SK-N-MC (cell line): ENCODE data around the gene GALNT9.

ENCODE experiments used
- DNase-seq: peaks from one replicate; pipeline ENCODE4 v3.0.0-alpha.2; 2011; ENCODE audit warnings: low read depth, low spot score
- H3K27ac ChIP-seq: fragments of 200-600 bp; sonication (generic); 2 replicates; pipeline ENCODE4 v1.5.1; 2016; ENCODE audit warnings: mixed run types
- H3K36me3 ChIP-seq: fragments of 200-600 bp; sonication (generic); 2 replicates; pipeline ENCODE4 v1.6.1; 2017; ENCODE audit warnings: antibody characterized with exemption, low read length, mixed read lengths; ENCODE audit not compliant: insufficient read depth
- H3K4me3 ChIP-seq: fragments of 200-600 bp; sonication (generic); 2 replicates; pipeline ENCODE4 v1.5.1; 2016
- H3K9ac ChIP-seq: fragments of 200-600 bp; sonication (generic); 2 replicates; pipeline ENCODE4 v1.8.0; 2017; ENCODE audit warnings: mixed run types, mixed read lengths; ENCODE audit not compliant: insufficient read length
- H3K9me3 ChIP-seq: fragments of 200-600 bp; sonication (generic); 2 replicates; pipeline ENCODE4 v1.6.1; 2017; ENCODE audit warnings: low read depth, mild to moderate bottlenecking, antibody characterized with exemption, low read length, moderate library complexity, mixed read lengths
- EZH2 ChIP-seq: fragments of 200-600 bp; sonication (generic); IDR thresholded peaks from one replicate; pipeline ENCODE4 v1.6.1; 2017; ENCODE audit warnings: antibody characterized with exemption
- FOXP2 ChIP-seq: optimal IDR thresholded peaks from 2 replicates; pipeline ENCODE3; 2011; ENCODE audit warnings: mild to moderate bottlenecking, moderate library complexity; ENCODE audit not compliant: insufficient read depth; ENCODE audit errors: extremely low read length, control extremely low read depth
- POLR2AphosphoS5 ChIP-seq: IDR thresholded peaks from 2 replicates; pipeline ENCODE4 v1.6.1; 2012; ENCODE audit warnings: mild to moderate bottlenecking, low read depth, low read length, borderline replicate concordance

The GALNT9 gene

GRCh38 chr12:132354982-132355680 lies 25.7 kb upstream of the GALNT9 start:
- Histone ChIP-seq H3K9ac (no peak overlapping the region), H3K4me3 (no peak overlapping the region), H3K27ac (no peak overlapping the region), H3K9me3 (no peaks in the 10 kb centered on the region), H3K36me3 (no peaks in the 10 kb centered on the region)
- TF ChIP-seq EZH2 (no peak), FOXP2 (no peak), POLR2AphosphoS5 (no peak)
- DNase-seq, result no peak

- TF ChIP-seq EZH2 (no peak), FOXP2 (no peak), POLR2AphosphoS5 (no peak)
- no peak overlapping the region for H3K27ac ChIP-seq
- H3K4me3 ChIP-seq, result no peak overlapping the region
- H3K9me3 ChIP-seq, result no peaks in the 10 kb centered on the region
- no peaks in the 10 kb centered on the region for H3K36me3 ChIP-seq
- H3K9ac ChIP-seq, result no peak overlapping the region
- no peak for DNase-seq
Measured at GRCh38 chr12:132354211-132354981, 25.0 kb upstream of the GALNT9 start.

- Histone ChIP-seq H3K9me3 (no peaks in the 10 kb centered on the region), H3K4me3 (no peak overlapping the region), H3K9ac (no peak overlapping the region), H3K36me3 (no peaks in the 10 kb centered on the region), H3K27ac (no peak overlapping the region)
- TF ChIP-seq FOXP2, result no peak
- no peak for TF ChIP-seq POLR2AphosphoS5
- TF ChIP-seq EZH2, result no peak
- no peak for DNase-seq
Measured at GRCh38 chr12:132353811-132354210, 24.4 kb upstream of the GALNT9 start.

- DNase-seq, result no peak
- Histone ChIP-seq H3K36me3 (no peaks in the 10 kb centered on the region), H3K27ac (no peak overlapping the region), H3K4me3 (no peak overlapping the region), H3K9me3 (no peaks in the 10 kb centered on the region), H3K9ac (no peak overlapping the region)
- no peak for TF ChIP-seq FOXP2
- no peak for TF ChIP-seq EZH2
- no peak for TF ChIP-seq POLR2AphosphoS5
Measured at GRCh38 chr12:132352896-132353800, 23.8 kb upstream of the GALNT9 start.

GRCh38 chr12:132351751-132352495 lies 22.5 kb upstream of the GALNT9 start:
- H3K36me3 ChIP-seq, result no peaks in the 10 kb centered on the region
- no peak overlapping the region for H3K9ac ChIP-seq
- no peak for DNase-seq
- TF ChIP-seq EZH2, result no peak
- no peak for TF ChIP-seq FOXP2
- TF ChIP-seq POLR2AphosphoS5, result no peak
- no peak overlapping the region for H3K27ac ChIP-seq
- H3K4me3 ChIP-seq, result no peak overlapping the region
- H3K9me3 ChIP-seq, result no peaks in the 10 kb centered on the region

GRCh38 chr12:132349501-132350131 lies 20.2 kb upstream of the GALNT9 start:
- Histone ChIP-seq H3K36me3 (no peaks in the 10 kb centered on the region), H3K27ac (no peak overlapping the region), H3K4me3 (no peak overlapping the region), H3K9ac (no peak overlapping the region), H3K9me3 (no peaks in the 10 kb centered on the region)
- DNase-seq, result no peak
- TF ChIP-seq EZH2 (no peak), FOXP2 (no peak), POLR2AphosphoS5 (no peak)

GRCh38 chr12:132348176-132348575 lies 18.8 kb upstream of the GALNT9 start:
- no peaks in the 10 kb centered on the region for H3K9me3 ChIP-seq
- no peaks in the 10 kb centered on the region for H3K36me3 ChIP-seq
- H3K27ac ChIP-seq, result no peak overlapping the region
- H3K9ac ChIP-seq, result no peak overlapping the region
- DNase-seq, result no peak
- TF ChIP-seq POLR2AphosphoS5 (no peak), FOXP2 (no peak), EZH2 (no peak)
- H3K4me3 ChIP-seq, result no peak overlapping the region
